Activated B cell treated with CpG ODN at 0.5 μM for 24 hours (primary cell): ENCODE data around the gene CEP76. TPM values are rescaled to one million over a fixed set of nuclear protein-coding genes. Genes with fewer than 3 reads are reported as not detected.
A peak's percentile ranks its signal among the peaks of the same experiment; 100 is the strongest.

Source experiments
- ATAC-seq: fragments of 200-7000 bp; cut with Tn5 transposase; one replicate; pipeline ENCODE4 v1.10.0; 2021; ENCODE audit warnings: low read depth, mild to moderate bottlenecking, moderate library complexity
- CTCF ChIA-PET: fragments of 350-600 bp; sonication (Branson Sonifier 250); formaldehyde crosslinking; loops from one replicate; lab custom pipeline; 2021; ENCODE audit warnings: antibody characterized with exemption; lab: Charles Lee
- POLR2A ChIA-PET: fragments of 350-600 bp; sonication (Branson Sonifier 250); formaldehyde crosslinking; loops from one replicate; lab custom pipeline; 2021; ENCODE audit warnings: antibody characterized with exemption; lab: Charles Lee
- DNase-seq: peaks from one replicate; pipeline ENCODE4 v3.0.0; 2022
- H3K27ac Mint-ChIP-seq: one replicate; pipeline ENCODE4 v1.8.0; 2020; ENCODE audit warnings: mixed read lengths
- H3K27me3 Mint-ChIP-seq: one replicate; pipeline ENCODE4 v1.8.0; 2021; ENCODE audit warnings: mixed read lengths
- H3K36me3 Mint-ChIP-seq: one replicate; pipeline ENCODE4 v1.8.0; 2021; ENCODE audit warnings: low read depth, mixed read lengths
- H3K4me1 Mint-ChIP-seq: one replicate; pipeline ENCODE4 v1.8.0; 2021; ENCODE audit warnings: mixed read lengths
- H3K4me3 Mint-ChIP-seq: one replicate; pipeline ENCODE4 v1.8.0; 2020; ENCODE audit warnings: mild to moderate bottlenecking, mixed read lengths
- H3K9me3 Mint-ChIP-seq: one replicate; pipeline ENCODE4 v1.8.0; 2020; ENCODE audit warnings: mixed read lengths
- intact Hi-C: fragments of 100-400 bp; cut with micrococcal nuclease; formaldehyde crosslinking; loops from one replicate; pipeline ENCODE4 v1.15.1; 2024
- total RNA-seq: library from RNA; stranded (reverse); gene quantifications from 2 replicates; pipeline ENCODE4 v1.2.3, GENCODE V29; 2022
- TF ChIP-seq, protein P1 (sequence below): fragments of 200-600 bp; IDR thresholded peaks from one replicate; pipeline ENCODE4 v1.8.0; 2022; ENCODE audit warnings: antibody characterized with exemption, mild to moderate bottlenecking

Gene CEP76
- total RNA-seq, 1 donor from 2014 or later: 6.9 TPM

DNA sequence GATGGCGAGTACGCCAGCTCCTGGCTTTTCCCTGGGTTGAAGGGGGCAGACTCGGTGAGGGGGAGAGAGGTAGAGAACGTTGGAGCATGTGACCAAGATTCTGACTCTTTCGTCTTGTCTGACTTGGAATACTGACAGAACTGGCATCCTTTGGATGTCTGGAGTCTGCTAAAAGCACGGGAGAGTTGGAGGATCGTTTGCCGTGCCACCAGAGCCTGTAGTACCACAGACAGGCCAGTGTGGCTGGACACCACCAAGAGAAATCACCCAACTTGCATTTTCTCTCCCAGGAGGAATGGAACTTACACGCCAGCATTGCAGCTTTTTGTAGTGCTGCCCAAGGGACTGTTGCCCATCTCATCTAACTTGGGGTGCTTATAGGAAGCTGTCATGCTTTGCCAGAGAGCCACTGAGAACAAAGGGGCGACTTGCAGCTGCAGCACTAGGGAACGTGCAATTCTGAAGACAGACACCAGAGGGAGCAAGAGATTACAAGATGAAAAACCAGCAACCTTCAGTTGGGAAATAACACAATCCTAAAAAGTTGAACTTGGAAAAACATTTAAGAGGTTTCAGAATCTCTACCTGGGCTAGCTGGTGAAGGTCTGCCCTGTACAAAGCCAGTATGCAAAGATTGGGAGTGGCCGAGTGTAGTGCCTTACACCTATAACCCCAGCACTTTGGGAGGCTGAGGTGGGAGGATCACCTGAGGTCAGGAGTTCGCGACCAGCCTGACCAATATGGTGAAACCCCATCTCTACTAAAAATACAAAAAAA is 24.4 kb upstream of the CEP76 start:
- Mint-ChIP-seq H3K36me3 (peaks cover 52% of the 10 kb centered on the region), H3K27me3 (no peaks in the 10 kb centered on the region), H3K27ac (no peak overlapping the region), H3K4me3 (no peak overlapping the region), H3K9me3 (no peaks in the 10 kb centered on the region), H3K4me1 (no peaks in the 10 kb centered on the region)
- TF ChIP-seq, protein P1, sequence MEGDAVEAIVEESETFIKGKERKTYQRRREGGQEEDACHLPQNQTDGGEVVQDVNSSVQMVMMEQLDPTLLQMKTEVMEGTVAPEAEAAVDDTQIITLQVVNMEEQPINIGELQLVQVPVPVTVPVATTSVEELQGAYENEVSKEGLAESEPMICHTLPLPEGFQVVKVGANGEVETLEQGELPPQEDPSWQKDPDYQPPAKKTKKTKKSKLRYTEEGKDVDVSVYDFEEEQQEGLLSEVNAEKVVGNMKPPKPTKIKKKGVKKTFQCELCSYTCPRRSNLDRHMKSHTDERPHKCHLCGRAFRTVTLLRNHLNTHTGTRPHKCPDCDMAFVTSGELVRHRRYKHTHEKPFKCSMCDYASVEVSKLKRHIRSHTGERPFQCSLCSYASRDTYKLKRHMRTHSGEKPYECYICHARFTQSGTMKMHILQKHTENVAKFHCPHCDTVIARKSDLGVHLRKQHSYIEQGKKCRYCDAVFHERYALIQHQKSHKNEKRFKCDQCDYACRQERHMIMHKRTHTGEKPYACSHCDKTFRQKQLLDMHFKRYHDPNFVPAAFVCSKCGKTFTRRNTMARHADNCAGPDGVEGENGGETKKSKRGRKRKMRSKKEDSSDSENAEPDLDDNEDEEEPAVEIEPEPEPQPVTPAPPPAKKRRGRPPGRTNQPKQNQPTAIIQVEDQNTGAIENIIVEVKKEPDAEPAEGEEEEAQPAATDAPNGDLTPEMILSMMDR: peak; percentile 88
- DNase-seq: no peak
- CTCF ChIA-PET: interaction anchor here (0.7 to 7.5 kb wide), 14 partner anchors 12 to 433 kb away, joined by 3 to 112 read pairs (median 3); no protein-coding TSS in a partner anchor
- peak; percentile 60 for ATAC-seq
- POLR2A ChIA-PET: interaction anchor here (0.6 to 1.1 kb wide), 3 partner anchors 157 to 207 kb away, joined by 4 to 7 read pairs (median 4); partner anchors contain the start of gene PTPN2
- intact Hi-C loops: loop anchor here (1.0 kb wide), 5 partner anchors 17 to 432 kb away; no protein-coding TSS in a partner anchor

DNA sequence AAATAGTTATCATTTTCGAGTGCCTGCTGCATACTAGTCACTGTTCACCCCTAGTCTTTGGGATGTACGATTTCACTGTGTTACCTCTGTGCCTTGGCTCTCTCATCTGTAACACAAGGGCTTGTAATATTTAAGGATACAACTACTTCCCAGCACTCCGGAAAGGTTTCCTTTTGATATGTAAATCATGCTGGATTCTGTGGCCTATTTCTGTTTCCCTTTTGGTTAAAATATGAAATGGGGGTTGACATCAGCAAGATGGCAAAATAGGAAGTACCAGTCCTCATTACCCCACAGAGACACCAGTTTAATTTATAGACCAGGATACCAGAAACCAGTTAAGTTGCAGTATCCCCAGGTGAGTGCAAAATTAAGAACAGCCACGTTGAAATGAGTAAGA is 23.8 kb upstream of the CEP76 start:
- Mint-ChIP-seq H3K4me3 (no peak overlapping the region), H3K27me3 (no peaks in the 10 kb centered on the region), H3K36me3 (peaks cover 57% of the 10 kb centered on the region), H3K4me1 (no peaks in the 10 kb centered on the region), H3K9me3 (no peaks in the 10 kb centered on the region), H3K27ac (no peak overlapping the region)
- ATAC-seq (no peak), DNase-seq (no peak)
- POLR2A ChIA-PET: no interaction called here
- intact Hi-C loops: no loop called here
- CTCF ChIA-PET: interaction anchor here (0.7 to 7.5 kb wide), 8 partner anchors 12 to 433 kb away, joined by 3 to 112 read pairs (median 6); no protein-coding TSS in a partner anchor
- TF ChIP-seq, protein P1: no peak

DNA sequence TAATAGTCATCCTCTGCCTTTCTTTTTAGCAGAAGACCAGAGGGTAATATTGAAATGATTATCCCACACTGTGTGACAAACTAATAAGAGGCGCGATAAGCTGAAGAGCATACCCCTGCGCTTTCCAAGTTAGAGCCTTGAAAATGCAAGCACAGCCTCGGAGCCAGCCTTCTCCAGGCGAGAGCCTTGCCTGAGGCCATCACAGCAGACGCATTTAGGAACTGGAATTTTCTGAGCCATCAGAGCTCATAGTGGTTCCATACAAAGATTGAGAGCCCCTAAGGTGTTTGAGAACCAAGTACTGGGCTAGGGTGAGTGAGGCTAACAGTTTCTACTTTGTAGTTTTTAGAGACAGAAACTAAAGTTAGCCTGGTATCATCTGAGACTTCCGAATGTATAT is 20.2 kb upstream of the CEP76 start:
- intact Hi-C loops: no loop called here
- Mint-ChIP-seq H3K4me3 (no peak overlapping the region), H3K27ac (no peak overlapping the region), H3K4me1 (no peaks in the 10 kb centered on the region), H3K27me3 (no peaks in the 10 kb centered on the region), H3K9me3 (no peaks in the 10 kb centered on the region), H3K36me3 (peaks cover 70% of the 10 kb centered on the region)
- DNase-seq: no peak
- ATAC-seq: no peak
- ChIA-PET CTCF (interaction anchor here (7.5 kb wide), 1 partner anchor 212 kb away, joined by 112 read pairs; no protein-coding TSS in a partner anchor), POLR2A (no interaction called here)
- TF ChIP-seq, protein P1: no peak

DNA sequence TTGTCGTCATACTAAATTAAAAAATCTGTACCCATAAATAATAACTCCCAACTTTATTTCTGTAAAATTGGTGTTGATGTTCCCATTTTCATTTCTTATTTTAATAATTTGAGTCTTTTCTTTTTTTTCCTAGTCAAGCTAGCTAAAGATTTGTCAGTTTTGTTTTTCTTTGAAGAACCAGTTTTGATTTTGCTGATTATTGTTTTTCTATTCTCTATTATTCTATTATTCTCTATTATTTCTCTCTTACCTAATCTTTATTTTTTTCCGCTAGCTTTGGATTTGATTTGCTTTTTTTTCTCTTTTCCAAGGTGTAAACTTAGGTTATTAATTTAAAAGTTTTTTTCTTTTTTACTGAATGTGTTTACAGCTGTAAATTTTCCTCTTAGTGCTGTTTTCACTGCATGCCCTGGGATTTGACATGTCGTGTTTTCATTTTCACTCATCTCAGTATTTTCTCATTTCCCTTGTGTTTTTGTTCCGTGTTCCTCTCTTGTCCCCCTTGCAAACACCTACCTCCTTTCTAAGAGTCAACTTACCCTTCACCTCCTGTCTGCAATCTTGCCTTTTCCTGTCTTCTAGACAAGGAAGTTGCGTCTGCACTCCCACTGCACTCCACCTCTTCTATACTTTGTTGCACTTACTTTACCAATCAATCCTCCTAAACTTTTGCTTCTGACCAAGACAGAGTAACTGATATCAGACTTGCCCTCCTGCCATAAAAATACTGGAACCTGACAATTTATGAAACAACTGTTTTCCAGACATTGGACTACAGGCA is 19.2 kb upstream of the CEP76 start:
- ChIA-PET CTCF (interaction anchor here (7.5 kb wide), 1 partner anchor 213 kb away, joined by 112 read pairs; no protein-coding TSS in a partner anchor), POLR2A (no interaction called here)
- Mint-ChIP-seq H3K27ac (no peak overlapping the region), H3K9me3 (no peaks in the 10 kb centered on the region), H3K36me3 (peaks cover 73% of the 10 kb centered on the region), H3K4me3 (no peak overlapping the region), H3K27me3 (no peaks in the 10 kb centered on the region), H3K4me1 (no peaks in the 10 kb centered on the region)
- ATAC-seq (no peak), DNase-seq (no peak)
- TF ChIP-seq, protein P1: no peak
- intact Hi-C loops: no loop called here
